Activated CD8-positive, alpha-beta memory T cell treated with anti-CD3 and anti-CD28 coated beads, Interleukin-2, amount 50 U/mL, for 48 hours (primary cell): Measurements from ENCODE around the gene SUMO3.

Experiments used
- DNase-seq: peaks from one replicate; pipeline ENCODE4 v3.0.0-alpha.2; 2020

Gene SUMO3

GRCh38 chr21:44778094-44778493 is 39.8 kb downstream of the SUMO3 start:
- no peak for DNase-seq

GRCh38 chr21:44774972-44775371 is 42.9 kb downstream of the SUMO3 start:
- no peak for DNase-seq

- no peak for DNase-seq
These were observed 44.5 kb downstream of the SUMO3 start for GRCh38 chr21:44773291-44773932.

- no peak for DNase-seq
These were observed 45.9 kb downstream of the SUMO3 start for GRCh38 chr21:44771896-44772525.

GRCh38 chr21:44767834-44768831 is 49.7 kb downstream of the SUMO3 start:
- DNase-seq: no peak

GRCh38 chr21:44766818-44767354 is 51.0 kb downstream of the SUMO3 start:
- no peak for DNase-seq

- no peak for DNase-seq
These were observed 51.6 kb downstream of the SUMO3 start for GRCh38 chr21:44766014-44766817.

- DNase-seq: no peak
These were observed 52.4 kb downstream of the SUMO3 start for GRCh38 chr21:44765231-44766013.

GRCh38 chr21:44764319-44765230 is 53.3 kb downstream of the SUMO3 start:
- no peak for DNase-seq

- DNase-seq: no peak
These were observed 54.2 kb downstream of the SUMO3 start for GRCh38 chr21:44763451-44764318.

- DNase-seq: no peak
These were observed 54.8 kb downstream of the SUMO3 start for GRCh38 chr21:44763050-44763378.

- DNase-seq: no peak
These were observed 55.4 kb downstream of the SUMO3 start for GRCh38 chr21:44762221-44763049.

- no peak for DNase-seq
These were observed 56.1 kb downstream of the SUMO3 start for GRCh38 chr21:44761747-44762208.

GRCh38 chr21:44761011-44761729 is 56.7 kb downstream of the SUMO3 start:
- DNase-seq: no peak

- DNase-seq: no peak
These were observed 57.5 kb downstream of the SUMO3 start for GRCh38 chr21:44760376-44760775.

- DNase-seq: no peak
These were observed 58.1 kb downstream of the SUMO3 start for GRCh38 chr21:44759628-44760285.
